Stimulated activated CD8-positive, alpha-beta memory T cell treated with anti-CD3 and anti-CD28 coated beads, Interleukin-12 subunit alpha, Interleukin-12 subunit beta, amount 100 ng/mL, for 1 hour (primary cell): ENCODE results near the gene ACACB.

ENCODE experiments used
- DNase-seq: peaks from one replicate; pipeline ENCODE4 v3.0.0-alpha.2; 2020; ENCODE audit warnings: low read depth

ACACB gene

DNA sequence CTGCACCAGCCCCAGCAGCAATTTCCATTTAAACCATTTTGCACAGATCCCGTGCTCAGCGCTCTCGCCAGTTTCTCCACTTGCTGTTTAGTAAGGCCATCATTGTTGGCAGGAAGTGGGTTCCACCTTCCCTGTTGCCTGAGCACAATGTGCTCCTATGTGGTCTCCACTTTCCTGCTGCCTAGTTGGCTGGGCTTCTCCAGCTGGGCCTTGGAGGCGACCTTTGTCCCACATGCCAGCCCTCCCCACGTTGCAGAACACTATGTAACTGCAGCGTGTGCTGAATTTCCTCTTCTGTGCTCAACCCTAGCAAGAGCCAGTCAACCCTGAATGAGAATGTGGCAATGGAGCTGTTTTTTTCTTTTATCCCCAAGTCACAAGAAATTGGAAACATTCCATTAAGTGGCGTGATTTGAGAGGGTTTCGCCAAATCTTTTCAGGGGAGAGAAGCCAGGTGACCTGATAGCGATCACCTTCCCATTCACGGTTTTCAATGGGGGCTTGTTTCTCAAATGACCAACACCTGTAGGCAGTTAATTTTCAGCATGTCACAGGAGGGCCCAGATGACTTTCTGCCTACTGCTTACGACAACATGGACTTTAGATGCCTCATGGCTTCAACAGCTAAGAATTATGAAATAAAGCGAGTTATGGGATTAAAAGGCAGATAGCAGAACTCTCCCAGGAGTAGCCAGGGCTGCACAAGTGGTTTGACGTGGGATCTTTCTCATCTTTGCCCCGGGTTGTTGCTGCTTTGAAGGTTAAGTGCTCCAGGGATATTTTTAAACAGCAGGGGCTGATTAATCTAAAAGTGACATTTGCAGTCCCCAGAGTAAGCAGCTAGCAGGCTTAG lies at the start of gene ACACB:
Gene ACACB, plus strand, starts transcription at position 830 of the 853 bp plus-strand sequence. CDS start 22,819 bp downstream, outside the sequence.
- no peak for DNase-seq

GRCh38 chr12:109069307-109070271 lies 46.8 kb upstream of the ACACB start:
- no peak for DNase-seq

DNA sequence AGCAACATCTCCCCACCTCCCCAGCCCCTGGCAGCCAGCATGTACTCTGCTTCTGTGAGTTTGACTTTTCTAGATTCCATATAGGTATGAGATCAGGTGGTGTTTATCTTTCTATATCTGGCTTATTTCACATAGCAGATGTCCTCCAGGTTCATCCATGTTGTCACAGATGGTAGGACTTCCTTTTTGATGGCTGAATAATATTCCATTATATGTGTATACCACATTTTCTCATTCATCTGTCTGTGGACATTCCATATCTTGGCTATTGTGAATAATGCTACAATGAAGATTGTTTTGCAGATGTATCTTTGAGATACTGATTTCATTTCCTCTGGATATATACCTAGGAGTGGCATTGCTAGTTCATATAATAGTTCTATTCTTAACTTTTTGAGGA lies 41.5 kb upstream of the ACACB start:
- no peak for DNase-seq

- DNase-seq: no peak
Observed at GRCh38 chr12:109082751-109083150, 33.6 kb upstream of the ACACB start.

DNA sequence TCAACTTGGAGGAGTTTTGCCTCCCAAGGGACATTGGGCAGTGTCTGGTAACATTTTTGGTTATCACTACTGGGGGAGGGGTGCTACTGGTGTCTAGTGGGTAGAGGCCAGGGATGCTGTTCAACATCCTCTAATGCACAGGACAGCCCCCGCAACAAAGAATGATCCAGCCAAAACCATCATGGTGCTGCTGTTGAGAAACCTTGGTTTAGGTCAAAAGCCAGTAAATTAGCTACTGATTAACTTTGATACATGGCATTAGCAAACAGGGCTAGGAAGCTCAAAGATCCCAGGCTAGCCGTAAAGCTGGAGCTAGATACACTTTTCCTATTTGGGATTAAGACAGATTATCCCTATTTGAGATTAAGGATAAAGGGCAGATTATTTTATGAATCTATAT lies 32.0 kb upstream of the ACACB start:
- DNase-seq: no peak

DNA sequence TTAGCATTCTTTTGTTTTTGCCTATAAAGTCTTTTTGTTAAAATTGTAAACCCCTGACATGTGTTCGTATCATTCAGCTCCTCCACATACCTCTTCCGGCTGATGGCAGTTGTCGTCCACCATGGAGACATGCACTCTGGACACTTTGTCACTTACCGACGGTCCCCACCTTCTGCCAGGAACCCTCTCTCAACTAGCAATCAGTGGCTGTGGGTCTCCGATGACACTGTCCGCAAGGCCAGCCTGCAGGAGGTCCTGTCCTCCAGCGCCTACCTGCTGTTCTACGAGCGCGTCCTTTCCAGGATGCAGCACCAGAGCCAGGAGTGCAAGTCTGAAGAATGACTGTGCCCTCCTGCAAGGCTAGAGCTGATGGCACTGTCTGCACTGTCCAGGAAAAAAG lies 30.8 kb upstream of the ACACB start:
- no peak for DNase-seq

GRCh38 chr12:109087250-109087649 lies 29.1 kb upstream of the ACACB start:
- DNase-seq: no peak

DNA sequence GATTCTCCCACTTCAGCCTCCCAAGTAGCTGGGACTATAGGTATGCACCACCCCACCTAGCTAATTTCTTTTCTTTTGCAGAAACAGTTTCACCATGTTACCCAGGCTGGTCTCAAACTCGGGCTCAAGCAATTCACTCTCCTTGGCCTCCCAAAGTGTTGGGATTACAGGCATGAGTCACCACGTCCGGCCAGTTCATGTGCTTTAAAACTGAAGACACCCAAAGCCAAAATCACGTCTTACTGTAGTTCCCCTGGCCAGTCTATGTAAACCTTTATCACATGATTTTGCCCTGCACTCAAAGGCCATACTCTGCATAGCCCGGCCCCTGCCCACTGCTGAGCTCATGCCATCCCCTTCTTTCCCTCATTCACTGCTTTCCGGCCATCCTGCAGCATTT lies 27.6 kb upstream of the ACACB start:
- DNase-seq: no peak

DNA sequence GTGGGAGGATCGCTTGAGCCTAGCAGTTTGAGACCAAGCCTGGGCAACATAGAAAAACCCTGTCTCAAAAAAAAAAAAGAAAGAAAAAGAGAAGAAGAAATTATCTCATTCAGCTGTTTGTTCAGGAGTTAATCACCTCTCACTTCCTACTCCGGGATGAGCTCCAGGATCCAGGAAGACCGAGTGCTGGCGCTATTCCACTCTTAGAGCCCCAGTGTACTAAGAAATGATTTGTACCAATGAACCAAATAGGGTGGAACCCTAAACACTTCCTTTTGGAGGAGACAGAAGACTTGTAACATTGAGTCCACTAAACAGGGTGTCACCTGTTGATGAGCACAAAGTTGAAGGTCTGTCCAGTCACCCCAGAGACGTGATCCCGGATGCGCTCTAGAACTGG lies 26.7 kb upstream of the ACACB start:
- no peak for DNase-seq

GRCh38 chr12:109092497-109093021 lies 23.8 kb upstream of the ACACB start:
- no peak for DNase-seq

GRCh38 chr12:109093022-109093918 lies 23.1 kb upstream of the ACACB start, which contains the start of gene ALKBH2:
ALKBH2 (minus strand) TSS chr12:109093472; CDS start chr12:109092786, 686 bp downstream.
- peak; percentile 92 for DNase-seq

DNA sequence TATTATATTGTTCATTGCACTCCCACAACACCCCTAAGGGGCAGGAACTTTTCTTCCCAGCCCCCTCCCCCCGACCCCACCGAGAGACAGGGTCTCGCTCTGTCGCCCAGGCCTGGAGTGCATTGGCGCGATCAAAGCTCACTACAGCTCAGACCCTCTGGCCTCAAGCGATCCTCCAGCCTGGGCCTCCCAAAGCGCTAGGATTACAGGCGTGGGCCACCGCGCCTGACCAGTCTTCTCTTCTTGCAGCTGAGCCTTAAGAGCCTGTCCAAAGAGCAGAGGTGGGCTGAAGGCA lies 19.3 kb upstream of the ACACB start:
- DNase-seq: no peak

- peak; percentile 97 for DNase-seq
Observed at GRCh38 chr12:109097435-109098182, 18.8 kb upstream of the ACACB start, which contains the start of gene UNG. UNG (plus strand) TSS chr12:109097597; CDS start chr12:109097680, 83 bp downstream.

GRCh38 chr12:109098183-109098604 lies 18.2 kb upstream of the ACACB start:
- DNase-seq: no peak

GRCh38 chr12:109098651-109099050 lies 17.7 kb upstream of the ACACB start:
- DNase-seq: no peak

- no peak for DNase-seq
Observed at GRCh38 chr12:109099431-109100020, 16.9 kb upstream of the ACACB start.

DNA sequence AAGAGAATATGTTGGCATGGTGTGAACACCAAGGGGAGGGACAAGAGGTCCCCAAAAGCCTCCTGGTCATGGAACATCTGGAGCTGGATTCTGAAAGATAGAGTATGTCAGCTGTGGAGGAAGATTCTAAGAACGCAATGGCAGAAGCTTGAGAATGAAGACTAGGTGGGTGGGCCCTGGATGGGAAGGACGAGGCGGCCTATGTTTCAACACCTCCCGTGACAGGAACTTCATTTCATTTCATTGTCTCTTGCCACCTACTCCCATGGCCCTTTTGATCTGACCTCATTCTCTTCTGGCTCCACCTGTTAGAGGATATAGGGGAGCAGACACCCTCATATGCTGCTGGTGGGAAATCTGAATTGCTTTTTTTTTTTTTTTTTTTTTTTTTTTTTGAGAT lies 15.6 kb upstream of the ACACB start:
- no peak for DNase-seq

GRCh38 chr12:109102491-109102890 lies 13.9 kb upstream of the ACACB start:
- no peak for DNase-seq

DNA sequence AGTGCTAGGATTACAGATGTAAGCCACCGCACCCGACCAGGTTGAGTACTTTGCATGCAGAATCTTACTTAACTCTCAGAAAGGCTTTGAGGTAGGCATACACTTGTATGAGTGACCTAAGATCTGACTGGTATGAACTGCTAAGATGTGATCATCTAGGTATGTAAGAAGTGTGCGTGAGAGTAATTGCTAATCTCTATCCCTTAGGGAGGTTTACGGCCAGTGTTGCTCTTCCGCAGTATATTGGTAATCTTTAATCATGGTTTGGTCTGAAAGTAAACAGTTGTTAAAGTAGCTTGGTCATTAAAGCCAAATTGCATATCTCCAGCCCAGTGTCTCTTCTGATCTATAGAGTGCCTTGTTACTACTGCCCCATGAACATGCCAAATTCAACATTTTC lies 11.2 kb upstream of the ACACB start:
- no peak for DNase-seq

- no peak for DNase-seq
Observed at GRCh38 chr12:109109746-109110350, 6.5 kb upstream of the ACACB start.
